Right lobe of liver (tissue), 6 donors: ENCODE results near the gene ROR2. TPM values are rescaled to one million over a fixed set of nuclear protein-coding genes. Genes with fewer than 3 reads are reported as not detected.
"Not testable (repeated sequence)": the region's sequence is repeated elsewhere in the genome, so short reads cannot be mapped to it uniquely, and the experiment has no call there.

Source experiments
- ATAC-seq, 4 donors: fragments of 200-7000 bp; cut with Tn5 transposase; one replicate each; pipeline ENCODE4 v1.9.1; 2020; ENCODE audit warnings: mild to moderate bottlenecking in 4 of 4, moderate library complexity in 4 of 4
- DNase-seq, 3 donors: peaks; one replicate each; pipeline ENCODE4 v3.0.0-alpha.2; 2020
- H3K27ac ChIP-seq, 3 donors: fragments of 200-600 bp; one replicate each; pipeline ENCODE4 v1.8.0; 2022
- H3K27me3 ChIP-seq, 2 donors: fragments of 200-600 bp; one replicate each; pipeline ENCODE4 v1.8.0; 2022
- H3K36me3 ChIP-seq, 4 donors: fragments of 200-600 bp; sonication (generic) in 1 of 4; one replicate each; pipeline versions ENCODE4 v1.5.1 to v1.8.0; 2017 to 2022; ENCODE audit warnings: control low read depth in 1 of 4
- H3K4me1 ChIP-seq, 4 donors: fragments of 200-600 bp; sonication (generic) in 1 of 4; one replicate each; pipeline versions ENCODE4 v1.5.1 to v1.8.0; 2017 to 2022; ENCODE audit warnings: control low read depth in 1 of 4
- H3K4me3 ChIP-seq, 3 donors: fragments of 200-600 bp; one replicate each; pipeline ENCODE4 v1.8.0; 2022
- H3K9me3 ChIP-seq, 4 donors: fragments of 200-600 bp; sonication (generic) in 1 of 4; one replicate each; pipeline versions ENCODE4 v1.5.1 to v1.8.0; 2017 to 2022; ENCODE audit warnings: control low read depth in 1 of 4
- CTCF ChIP-seq, 4 donors: fragments of 200-600 bp in 3 of 4; fragments of 450-650 bp in 1 of 4; IDR thresholded peaks; one replicate each; pipeline versions ENCODE4 v1.5.1 to v1.8.0; 2016 to 2022; ENCODE audit warnings: antibody characterized with exemption in 4 of 4, mild to moderate bottlenecking in 2 of 4
- POLR2A ChIP-seq: fragments of 450-650 bp; IDR thresholded peaks from one replicate; pipeline ENCODE4 v1.6.1; 2017; ENCODE audit warnings: antibody characterized with exemption, mild to moderate bottlenecking
- WGBS: methylation state at CpG from one replicate; pipeline ENCODE4 v1.1.6; 2018; ENCODE audit warnings: low coverage, low lambda C conversion rate; ENCODE audit not compliant: insufficient coverage; ENCODE audit errors: missing lambda C conversion rate; 5-methylcytosine and 5-hydroxymethylcytosine counted together
- intact Hi-C, 2 donors: fragments of 100-400 bp; cut with DNase I; formaldehyde crosslinking; loops; one replicate each; pipeline versions ENCODE4 v1.11.2 to v1.14.1; 2022
- total RNA-seq, 6 experiments: library from RNA; depleted of rRNA in 2 of 6; stranded (reverse); fragments of >200 nt in 2 of 6; fragmentation: NEBNext Ultra II Directional in 3 of 6; extraction: Animal tissue kit (Norgen Biotek cat#: 25700) in 3 of 6; gene quantifications; one replicate each; pipeline versions ENCODE4 v1.1.0 to v1.2.4, GENCODE V29; 2016 to 2023
- donor health status: DM: no; HTN: yes; CAD: no.
- donor health status: DM: no; HTN: no; CAD: no.
- donor health status: DM: no; HTN: no; CAD: no.
- donor health status: DM: no; HTN: yes; CAD: no.
- donor health status: DM: no; HTN: yes; CAD: no.

The ROR2 gene
- total RNA-seq, 6 experiments from 2014 or later, result 0.12 to 1.2 (median 0.49) TPM; not detected in 1

- Histone ChIP-seq H3K27me3 (no peaks in the 10 kb centered on the region), H3K27ac (no peak overlapping the region), H3K4me3 (no peak overlapping the region), H3K36me3 (no peaks in the 10 kb centered on the region), H3K9me3 (no peaks in the 10 kb centered on the region), H3K4me1 (no peaks in the 10 kb centered on the region)
- DNase-seq (no peak), ATAC-seq (no peak)
- 67% methylated on average over 1 of the region's 2 CpGs for WGBS
- intact Hi-C loops, result no loop called here
- TF ChIP-seq POLR2A (no peak), CTCF (IDR thresholded peaks at IDR 0.05) (no peak)
Measured at GRCh38 chr9:91547081-91547480, 402.9 kb downstream of the ROR2 start.

DNA sequence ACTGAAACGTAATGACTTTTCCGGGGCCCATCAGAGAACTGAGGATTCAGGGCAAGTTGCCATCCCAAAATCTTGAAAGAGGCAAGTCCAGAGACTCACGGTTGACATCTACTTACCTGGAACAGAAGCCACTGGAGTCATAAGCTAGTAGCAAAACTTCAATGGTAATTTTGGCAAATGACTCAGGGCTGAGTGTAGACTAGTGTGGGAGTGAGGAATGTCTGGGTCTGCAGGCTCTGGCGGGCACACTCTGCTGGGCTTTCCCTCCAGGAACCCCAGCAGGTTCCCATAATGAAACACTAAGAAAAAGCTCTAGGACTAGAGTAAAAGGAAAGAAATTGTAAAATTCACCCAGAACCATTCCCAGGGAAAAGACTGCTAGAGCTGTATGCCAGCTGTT lies 403.5 kb downstream of the ROR2 start:
- intact Hi-C loops, result no loop called here
- 71% methylated on average over 4 of the region's 4 CpGs for WGBS
- no peak for ATAC-seq

DNA sequence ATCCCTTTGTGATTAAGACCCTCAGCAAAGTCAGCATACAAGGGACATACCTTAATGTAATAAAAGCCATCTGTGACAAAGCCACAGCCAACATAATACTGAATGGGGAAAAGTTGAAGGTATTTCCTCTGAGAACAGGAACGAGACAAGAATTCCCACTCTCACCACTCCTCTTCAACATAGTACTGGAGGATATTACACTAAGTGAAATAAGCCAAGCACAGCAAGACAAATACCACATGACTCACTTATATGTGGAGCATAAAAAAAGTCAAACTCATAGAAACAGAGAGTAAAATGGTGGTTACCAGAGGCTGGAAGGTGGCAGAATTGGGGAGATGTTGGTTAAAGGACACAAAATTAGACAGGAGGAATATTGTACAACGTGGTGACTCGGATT lies 408.3 kb downstream of the ROR2 start:
- Histone ChIP-seq H3K27ac (no peak overlapping the region), H3K9me3 (no peaks in the 10 kb centered on the region), H3K27me3 (no peaks in the 10 kb centered on the region), H3K4me1 (no peaks in the 10 kb centered on the region), H3K36me3 (no peaks in the 10 kb centered on the region), H3K4me3 (no peak overlapping the region)
- TF ChIP-seq POLR2A, result no peak
- TF ChIP-seq CTCF (IDR thresholded peaks at IDR 0.05), result no peak
- DNase-seq (no peak), ATAC-seq (no peak)
- WGBS, result 32% methylated on average over 3 of the region's 3 CpGs
- intact Hi-C loops, result no loop called here

More for the DNA sequence above, 403.5 kb downstream of the ROR2 start:
- no peak overlapping the region for H3K27ac ChIP-seq
- H3K36me3 ChIP-seq, result no peaks in the 10 kb centered on the region
- no peak for DNase-seq
- no peak overlapping the region for H3K4me3 ChIP-seq
- no peak for TF ChIP-seq POLR2A
- no peak for TF ChIP-seq CTCF (IDR thresholded peaks at IDR 0.05)
- no peaks in the 10 kb centered on the region for H3K4me1 ChIP-seq
- no peaks in the 10 kb centered on the region for H3K27me3 ChIP-seq
- no peaks in the 10 kb centered on the region for H3K9me3 ChIP-seq

DNA sequence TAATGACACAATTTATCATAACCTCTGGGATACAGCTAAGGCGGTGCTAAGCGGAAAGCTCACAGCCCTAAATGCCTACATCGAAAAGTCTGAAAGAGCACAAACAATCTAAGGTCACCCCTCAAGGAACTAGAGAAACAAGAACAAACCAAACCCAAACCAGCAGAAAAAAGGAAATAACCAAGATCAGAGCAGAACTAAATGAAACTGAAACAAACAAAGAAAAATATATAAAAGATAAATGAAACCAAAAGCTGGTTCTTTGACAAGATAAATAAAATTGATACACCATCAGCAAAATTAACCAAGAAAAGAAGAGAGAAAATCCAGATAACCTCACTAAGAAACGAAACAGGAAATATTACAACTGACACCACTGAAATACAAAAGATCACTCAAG lies 409.5 kb downstream of the ROR2 start:
- H3K27ac ChIP-seq, H3K36me3 ChIP-seq, H3K27me3 ChIP-seq, H3K9me3 ChIP-seq, ATAC-seq, H3K4me3 ChIP-seq, intact Hi-C loops, H3K4me1 ChIP-seq, DNase-seq: not testable (repeated sequence)
- 70% methylated on average over 4 of the region's 4 CpGs for WGBS

- Histone ChIP-seq H3K27me3 (no peaks in the 10 kb centered on the region), H3K4me3 (no peak overlapping the region), H3K9me3 (no peaks in the 10 kb centered on the region), H3K27ac (no peak overlapping the region), H3K36me3 (no peaks in the 10 kb centered on the region), H3K4me1 (no peaks in the 10 kb centered on the region)
- TF ChIP-seq POLR2A (no peak), CTCF (IDR thresholded peaks at IDR 0.05) (no peak)
- 16% methylated on average over 3 of the region's 3 CpGs for WGBS
- intact Hi-C loops, result no loop called here
- ATAC-seq, result no peak
- DNase-seq, result no peak
Measured at GRCh38 chr9:91536211-91536691, 413.8 kb downstream of the ROR2 start.
